B cell (primary cell): ENCODE results near the gene LRIT2. TPM values are rescaled to one million over a fixed set of nuclear protein-coding genes. Genes with fewer than 3 reads are reported as not detected.

ENCODE experiments used
- ATAC-seq: fragments of 200-7000 bp; cut with Tn5 transposase; one replicate; pipeline ENCODE4 v1.10.0; 2021; ENCODE audit warnings: low read depth, mild to moderate bottlenecking, moderate number of reproducible peaks, moderate library complexity
- CTCF ChIA-PET: fragments of 350-600 bp; sonication (Branson Sonifier 250); formaldehyde crosslinking; loops from one replicate; lab custom pipeline; 2021; ENCODE audit warnings: antibody characterized with exemption, inconsistent platforms; lab: Charles Lee
- POLR2A ChIA-PET: fragments of 350-600 bp; sonication (Branson Sonifier 250); formaldehyde crosslinking; loops from one replicate; lab custom pipeline; 2021; ENCODE audit warnings: antibody characterized with exemption; lab: Charles Lee
- DNase-seq: peaks from one replicate; pipeline ENCODE4 v3.0.0; 2013
- H2AFZ ChIP-seq: 2 replicates; pipeline ENCODE4 v1.6.1; 2012; ENCODE audit warnings: mild to moderate bottlenecking, low read depth, low read length; ENCODE audit not compliant: insufficient read depth, poor library complexity, severe bottlenecking
- H3K27ac ChIP-seq, 2 donors: 1 replicate in 1 of 2; 2 replicates in 1 of 2; pipeline ENCODE4 v1.5.1; 2012 to 2013; ENCODE audit warnings: low read length in 2 of 2, mild to moderate bottlenecking in 2 of 2, moderate library complexity in 1 of 2
- H3K27me3 ChIP-seq, 4 experiments: fragments of 200-600 bp in 1 of 4; sonication (generic) in 1 of 4; replicated peaks in 1 of 4; 1 replicate in 2 of 4; 2 replicates in 2 of 4; pipeline versions ENCODE4 v1.6.1 to v1.7.0; 2013 to 2016; ENCODE audit warnings: low read length in 3 of 4, mild to moderate bottlenecking in 2 of 4, mixed read lengths in 1 of 4, moderate library complexity in 1 of 4; ENCODE audit not compliant: insufficient read depth in 4 of 4, control insufficient read depth in 3 of 4; ENCODE audit errors: control extremely low read depth in 1 of 4
- H3K36me3 ChIP-seq, 2 experiments: replicated peaks in 1 of 2; 1 replicate in 1 of 2; 2 replicates in 1 of 2; pipeline versions ENCODE4 v1.6.1 to v1.7.1; 2013; ENCODE audit warnings: low read length in 1 of 2; ENCODE audit not compliant: insufficient read depth in 2 of 2, control insufficient read depth in 1 of 2; ENCODE audit errors: control extremely low read depth in 1 of 2, extremely low read depth in 1 of 2
- H3K4me1 ChIP-seq, 2 donors: fragments of 200-600 bp in 1 of 2; sonication (generic) in 1 of 2; 1 replicate in 1 of 2; 2 replicates in 1 of 2; pipeline versions ENCODE4 v1.5.1 to v1.6.1; 2013 to 2017; ENCODE audit warnings: low read length in 2 of 2; ENCODE audit not compliant: control insufficient read depth in 2 of 2, insufficient read depth in 2 of 2
- H3K4me2 ChIP-seq: replicated peaks from 2 replicates; pipeline ENCODE3; 2012; ENCODE audit warnings: mild to moderate bottlenecking, low read depth, low read length; ENCODE audit not compliant: poor library complexity, severe bottlenecking
- H3K4me3 ChIP-seq, 5 experiments: fragments of 200-600 bp in 1 of 5; sonication (generic) in 1 of 5; 1 replicate in 3 of 5; 2 replicates in 2 of 5; pipeline versions ENCODE4 v1.5.1 to v1.7.0; 2011 to 2016; ENCODE audit warnings: low read length in 4 of 5, mild to moderate bottlenecking in 4 of 5, low read depth in 2 of 5, control low read depth in 1 of 5, moderate library complexity in 1 of 5; ENCODE audit not compliant: insufficient read depth in 1 of 5; ENCODE audit errors: control extremely low read depth in 1 of 5, extremely low read depth in 1 of 5
- H3K79me2 ChIP-seq: fragments of 200-600 bp; sonication (generic); one replicate; pipeline ENCODE4 v1.6.0; 2016; ENCODE audit warnings: low read length; ENCODE audit not compliant: control insufficient read depth, insufficient read depth
- H3K9ac ChIP-seq: fragments of 200-600 bp; sonication (generic); 2 replicates; pipeline ENCODE4 v1.6.1; 2017; ENCODE audit warnings: mild to moderate bottlenecking, low read length, moderate library complexity
- H3K9me3 ChIP-seq, 3 donors: one replicate each; pipeline versions ENCODE4 v1.6.1 to v1.7.1; 2013; ENCODE audit warnings: low read length in 2 of 3; ENCODE audit not compliant: control insufficient read depth in 2 of 3, insufficient read depth in 1 of 3; ENCODE audit errors: control extremely low read depth in 1 of 3
- H4K20me1 ChIP-seq: 2 replicates; pipeline ENCODE4 v1.6.0; 2012; ENCODE audit warnings: mild to moderate bottlenecking, low read length; ENCODE audit not compliant: insufficient read depth, control insufficient read depth, poor library complexity, severe bottlenecking
- H3K27ac Mint-ChIP-seq: one replicate; pipeline ENCODE4 v1.8.0; 2021; ENCODE audit warnings: mixed read lengths
- H3K27me3 Mint-ChIP-seq: one replicate; pipeline ENCODE4 v1.8.0; 2021; ENCODE audit warnings: mixed read lengths
- H3K4me1 Mint-ChIP-seq: one replicate; pipeline ENCODE4 v1.8.0; 2021; ENCODE audit warnings: mixed read lengths
- H3K4me3 Mint-ChIP-seq: one replicate; pipeline ENCODE4 v1.8.0; 2021; ENCODE audit warnings: mixed read lengths
- H3K9me3 Mint-ChIP-seq: one replicate; pipeline ENCODE4 v1.8.0; 2022; ENCODE audit warnings: mixed read lengths; ENCODE audit not compliant: insufficient read depth
- CTCF ChIP-seq: fragments of 200-600 bp; IDR thresholded peaks from one replicate; pipeline ENCODE4 v1.8.0; 2022; ENCODE audit warnings: antibody characterized with exemption, mild to moderate bottlenecking
- EZH2 ChIP-seq: IDR thresholded peaks from 2 replicates; pipeline ENCODE4 v1.6.1; 2012; ENCODE audit warnings: borderline replicate concordance, low read depth, mild to moderate bottlenecking, moderate library complexity, low read length; ENCODE audit not compliant: insufficient read depth, poor library complexity, severe bottlenecking
- WGBS: methylation state at CpG from one replicate; pipeline ENCODE4 v1.1.5; 2013; ENCODE audit warnings: missing lambda C conversion rate; ENCODE audit not compliant: insufficient coverage; 5-methylcytosine and 5-hydroxymethylcytosine counted together
- intact Hi-C: fragments of 100-400 bp; cut with micrococcal nuclease; formaldehyde crosslinking; loops from one replicate; pipeline ENCODE4 v1.10.0; 2022
- polyA plus RNA-seq: library from polyadenylated mRNA; depleted of rRNA; stranded (reverse); fragments of >200 nt; gene quantifications from 2 replicates; pipeline ENCODE4 v1.2.3, GENCODE V29; 2012
- total RNA-seq, 2 donors: library from RNA; stranded (reverse); fragments of 120-200 nt in 1 of 2; gene quantifications; 1 replicate in 1 of 2; 2 replicates in 1 of 2; pipeline versions ENCODE4 v1.2.3 to v1.2.4, GENCODE V29; 2013 to 2022

Gene LRIT2
- total and polyA plus RNA-seq, 2 donors (not counting 1 experiment from before 2014, with no cell fraction given): not detected

GRCh38 chr10:84227810-84228209 is 2.5 kb upstream of the LRIT2 start:
- no peak overlapping the region for H3K4me2 ChIP-seq
- DNase-seq (no peak), ATAC-seq (no peak)
- H3K9ac ChIP-seq: no peak overlapping the region
- no peaks in the 10 kb centered on the region for H4K20me1 ChIP-seq
- H3K4me1 Mint-ChIP-seq: no peaks in the 10 kb centered on the region
- peaks cover 28% of the 10 kb centered on the region for H3K27me3 Mint-ChIP-seq
- H3K27ac Mint-ChIP-seq: no peak overlapping the region
- H3K4me1 ChIP-seq: no peaks in the 10 kb centered on the region
- H3K27ac ChIP-seq: no peak overlapping the region
- no peaks in the 10 kb centered on the region for H3K79me2 ChIP-seq
- no peaks in the 10 kb centered on the region for H3K9me3 ChIP-seq
- ChIA-PET POLR2A (no interaction called here), CTCF (no interaction called here)
- H3K27me3 ChIP-seq: peaks cover 0 to 14% (median 1%) of the 10 kb centered on the region in 4 experiments
- WGBS: 77% methylated on average over 3 of the region's 4 CpGs
- no peaks in the 10 kb centered on the region for H3K36me3 ChIP-seq
- intact Hi-C loops: no loop called here
- TF ChIP-seq EZH2: no peak
- no peak for TF ChIP-seq CTCF
- H3K4me3 ChIP-seq: no peak overlapping the region
- H2AFZ ChIP-seq: no peak overlapping the region
- H3K9me3 Mint-ChIP-seq: no peaks in the 10 kb centered on the region
- H3K4me3 Mint-ChIP-seq: no peak overlapping the region

- Mint-ChIP-seq H3K4me1 (no peaks in the 10 kb centered on the region), H3K4me3 (no peak overlapping the region), H3K9me3 (no peaks in the 10 kb centered on the region), H3K27ac (no peak overlapping the region), H3K27me3 (peaks cover 32% of the 10 kb centered on the region)
- intact Hi-C loops: no loop called here
- H3K27ac ChIP-seq: no peak overlapping the region
- H3K36me3 ChIP-seq: no peaks in the 10 kb centered on the region
- ChIA-PET POLR2A (no interaction called here), CTCF (no interaction called here)
- H3K4me3 ChIP-seq: no peak overlapping the region
- H3K9ac ChIP-seq: no peak overlapping the region
- no peaks in the 10 kb centered on the region for H3K79me2 ChIP-seq
- H3K27me3 ChIP-seq: peaks cover 0 to 23% (median 1%) of the 10 kb centered on the region in 4 experiments
- peaks cover 0 to 6% (median 0%) of the 10 kb centered on the region in 3 donors for H3K9me3 ChIP-seq
- ATAC-seq (no peak), DNase-seq (no peak)
- no peak overlapping the region for H3K4me2 ChIP-seq
- no peaks in the 10 kb centered on the region for H4K20me1 ChIP-seq
- H3K4me1 ChIP-seq: no peaks in the 10 kb centered on the region
- H2AFZ ChIP-seq: no peak overlapping the region
- 80% methylated on average over 1 of the region's 3 CpGs for WGBS
- no peak for TF ChIP-seq CTCF
- TF ChIP-seq EZH2: no peak
Observed at GRCh38 chr10:84226616-84227015, 1.3 kb upstream of the LRIT2 start.
